GM18526 (cell line): Measurements from ENCODE around the gene WIPI1.

Source experiments
- POLR2A ChIP-seq: IDR thresholded peaks from 3 replicates; pipeline ENCODE4 v1.6.1; 2011; ENCODE audit not compliant: insufficient read length; ENCODE audit errors: extremely low read depth

WIPI1 gene

GRCh38 chr17:68401288-68401687 lies 56.0 kb downstream of the WIPI1 start:
- no peak for TF ChIP-seq POLR2A

- no peak for TF ChIP-seq POLR2A
Observed at GRCh38 chr17:68400404-68400735, 56.9 kb downstream of the WIPI1 start.

GRCh38 chr17:68399638-68400403 lies 57.5 kb downstream of the WIPI1 start:
- TF ChIP-seq POLR2A = no peak

GRCh38 chr17:68398691-68399637 lies 58.3 kb downstream of the WIPI1 start:
- TF ChIP-seq POLR2A = no peak

GRCh38 chr17:68397108-68397536 lies 60.2 kb downstream of the WIPI1 start:
- TF ChIP-seq POLR2A = no peak

GRCh38 chr17:68396226-68397107 lies 60.8 kb downstream of the WIPI1 start:
- no peak for TF ChIP-seq POLR2A

- no peak for TF ChIP-seq POLR2A
Observed at GRCh38 chr17:68394608-68395331, 62.5 kb downstream of the WIPI1 start.

- no peak for TF ChIP-seq POLR2A
Observed at GRCh38 chr17:68391561-68392268, 65.6 kb downstream of the WIPI1 start.

GRCh38 chr17:68390888-68391545 lies 66.3 kb downstream of the WIPI1 start:
- TF ChIP-seq POLR2A = no peak

GRCh38 chr17:68389041-68389440 lies 68.3 kb downstream of the WIPI1 start:
- TF ChIP-seq POLR2A = no peak

GRCh38 chr17:68387435-68388218 lies 69.7 kb downstream of the WIPI1 start:
- no peak for TF ChIP-seq POLR2A

GRCh38 chr17:68385490-68386215 lies 71.6 kb downstream of the WIPI1 start:
- TF ChIP-seq POLR2A = no peak
